Trophoblast cell (in vitro differentiated cells and primary cell): Measurements from ENCODE around the gene ADCY2.

Source experiments
- DNase-seq, 2 donors: peaks; one replicate each; pipeline ENCODE4 v3.0.0-alpha.2; 2016
- H2AFZ ChIP-seq: 2 replicates; pipeline ENCODE4 v1.6.1; 2013; ENCODE audit warnings: low read length, moderate library complexity, mild to moderate bottlenecking; ENCODE audit not compliant: insufficient read depth, poor library complexity
- H2AK5ac ChIP-seq: 2 replicates; pipeline ENCODE4 v1.6.1; 2013; ENCODE audit warnings: mild to moderate bottlenecking, low read length
- H2BK120ac ChIP-seq: 2 replicates; pipeline ENCODE4 v1.6.1; 2013; ENCODE audit warnings: low read length, mild to moderate bottlenecking, moderate library complexity; ENCODE audit not compliant: insufficient read depth, poor library complexity
- H2BK12ac ChIP-seq: 2 replicates; pipeline ENCODE4 v1.6.1; 2013; ENCODE audit warnings: mild to moderate bottlenecking, low read length, moderate library complexity
- H2BK5ac ChIP-seq: 2 replicates; pipeline ENCODE4 v1.6.1; 2013; ENCODE audit warnings: low read length, low read depth, moderate library complexity, mild to moderate bottlenecking; ENCODE audit not compliant: poor library complexity
- H3K14ac ChIP-seq: 2 replicates; pipeline ENCODE4 v1.6.1; 2013; ENCODE audit warnings: mild to moderate bottlenecking, low read length
- H3K18ac ChIP-seq: 2 replicates; pipeline ENCODE4 v1.6.1; 2013; ENCODE audit warnings: mild to moderate bottlenecking, low read length
- H3K23ac ChIP-seq: 2 replicates; pipeline ENCODE4 v1.6.1; 2013; ENCODE audit warnings: low read length
- H3K27ac ChIP-seq: 2 replicates; pipeline ENCODE4 v1.5.1; 2013; ENCODE audit warnings: low read depth, mild to moderate bottlenecking, inconsistent platforms, low read length, moderate library complexity
- H3K27me3 ChIP-seq: 2 replicates; pipeline ENCODE4 v1.6.1; 2013; ENCODE audit warnings: inconsistent platforms, mild to moderate bottlenecking, low read length, moderate library complexity; ENCODE audit not compliant: insufficient read depth
- H3K36me3 ChIP-seq, 2 experiments: 1 replicate in 1 of 2; 2 replicates in 1 of 2; pipeline ENCODE4 v1.6.1; 2013; ENCODE audit warnings: low read length in 2 of 2, mild to moderate bottlenecking in 2 of 2, moderate library complexity in 1 of 2; ENCODE audit not compliant: insufficient read depth in 2 of 2, control insufficient read depth in 1 of 2
- H3K4ac ChIP-seq: 2 replicates; pipeline ENCODE4 v1.6.1; 2013; ENCODE audit warnings: low read depth, mild to moderate bottlenecking, low read length, moderate library complexity
- H3K4me1 ChIP-seq, 2 experiments: 1 replicate in 1 of 2; 2 replicates in 1 of 2; pipeline ENCODE4 v1.6.1; 2013; ENCODE audit warnings: low read length in 2 of 2, mild to moderate bottlenecking in 2 of 2, moderate library complexity in 1 of 2; ENCODE audit not compliant: insufficient read depth in 2 of 2, control insufficient read depth in 1 of 2
- H3K4me2 ChIP-seq: 2 replicates; pipeline ENCODE4 v1.6.1; 2013; ENCODE audit warnings: inconsistent platforms, mild to moderate bottlenecking, low read length, moderate library complexity
- H3K4me3 ChIP-seq: 2 replicates; pipeline ENCODE4 v1.5.1; 2013; ENCODE audit warnings: mild to moderate bottlenecking, low read depth, low read length, inconsistent platforms
- H3K79me1 ChIP-seq: one replicate; pipeline ENCODE4 v1.6.1; 2013; ENCODE audit warnings: low read length
- H3K79me2 ChIP-seq: 2 replicates; pipeline ENCODE4 v1.6.1; 2013; ENCODE audit warnings: low read length, mild to moderate bottlenecking; ENCODE audit not compliant: control insufficient read depth, insufficient read depth, poor library complexity
- H3K9ac ChIP-seq: 2 replicates; pipeline ENCODE4 v1.6.1; 2013; ENCODE audit warnings: mild to moderate bottlenecking, low read length
- H3K9me3 ChIP-seq: 2 replicates; pipeline ENCODE4 v1.6.1; 2013; ENCODE audit warnings: low read depth, mild to moderate bottlenecking, control low read depth, inconsistent platforms, low read length; ENCODE audit not compliant: insufficient read depth
- H4K12ac ChIP-seq: 2 replicates; pipeline ENCODE4 v1.6.1; 2013; ENCODE audit warnings: low read depth, mild to moderate bottlenecking, low read length, moderate library complexity
- H4K8ac ChIP-seq: 2 replicates; pipeline ENCODE4 v1.6.1; 2013; ENCODE audit warnings: low read depth, mild to moderate bottlenecking, low read length, moderate library complexity
- H4K91ac ChIP-seq: one replicate; pipeline ENCODE4 v1.6.1; 2013; ENCODE audit warnings: low read depth, mild to moderate bottlenecking, low read length, moderate library complexity
- WGBS: extraction: QIAGEN DNeasy Blood & Tissue Kit; methylation state at CpG from one replicate; pipeline ENCODE4 v1.1.7; 2013; ENCODE audit warnings: missing lambda C conversion rate; ENCODE audit not compliant: insufficient read length, insufficient coverage; ENCODE audit errors: extremely low coverage; 5-methylcytosine and 5-hydroxymethylcytosine counted together

The ADCY2 gene

GRCh38 chr5:7787770-7788169 lies 391.8 kb downstream of the ADCY2 start:
- no peak overlapping the region for H3K27ac ChIP-seq
- no peak overlapping the region for H2BK5ac ChIP-seq
- H2AK5ac ChIP-seq = no peak overlapping the region
- no peak overlapping the region for H2BK120ac ChIP-seq
- H3K9ac ChIP-seq = no peak overlapping the region
- no peak overlapping the region for H3K4ac ChIP-seq
- no peaks in the 10 kb centered on the region for H3K36me3 ChIP-seq
- H4K8ac ChIP-seq = no peak overlapping the region
- WGBS = no CpG with 5 or more reads among the region's 3 CpGs
- H2AFZ ChIP-seq = no peak overlapping the region
- H3K4me1 ChIP-seq = no peaks in the 10 kb centered on the region
- H4K12ac ChIP-seq = no peak overlapping the region
- DNase-seq = no peak
- no peak overlapping the region for H3K14ac ChIP-seq
- H3K18ac ChIP-seq = no peak overlapping the region
- H3K9me3 ChIP-seq = peaks cover 4% of the 10 kb centered on the region
- no peaks in the 10 kb centered on the region for H3K79me2 ChIP-seq
- H3K4me2 ChIP-seq = no peak overlapping the region
- H3K23ac ChIP-seq = no peak overlapping the region
- no peak overlapping the region for H2BK12ac ChIP-seq
- no peaks in the 10 kb centered on the region for H3K27me3 ChIP-seq
- no peak overlapping the region for H3K4me3 ChIP-seq
- H3K79me1 ChIP-seq = no peaks in the 10 kb centered on the region
- no peak overlapping the region for H4K91ac ChIP-seq

- Histone ChIP-seq H3K4ac (no peak overlapping the region), H3K4me1 (no peaks in the 10 kb centered on the region), H3K4me2 (no peak overlapping the region), H3K18ac (no peak overlapping the region), H4K91ac (no peak overlapping the region), H2BK12ac (no peak overlapping the region), H4K8ac (no peak overlapping the region), H3K27me3 (no peaks in the 10 kb centered on the region), H3K79me1 (no peaks in the 10 kb centered on the region), H3K79me2 (no peaks in the 10 kb centered on the region), H2BK5ac (no peak overlapping the region), H3K36me3 (no peaks in the 10 kb centered on the region), H4K12ac (no peak overlapping the region), H2AFZ (no peak overlapping the region), H3K27ac (no peak overlapping the region), H3K4me3 (no peak overlapping the region), H2BK120ac (no peak overlapping the region), H3K9me3 (peaks cover 6% of the 10 kb centered on the region), H2AK5ac (no peak overlapping the region), H3K23ac (no peak overlapping the region), H3K14ac (no peak overlapping the region), H3K9ac (no peak overlapping the region)
- no peak for DNase-seq
- no CpG with 5 or more reads among the region's 7 CpGs for WGBS
These were observed 393.6 kb downstream of the ADCY2 start for GRCh38 chr5:7789567-7789966.

GRCh38 chr5:7793895-7794294 lies 398.0 kb downstream of the ADCY2 start:
- no peaks in the 10 kb centered on the region for H3K27me3 ChIP-seq
- no peak overlapping the region for H2BK5ac ChIP-seq
- no peaks in the 10 kb centered on the region for H3K79me2 ChIP-seq
- no peak overlapping the region for H3K4ac ChIP-seq
- no peak overlapping the region for H4K91ac ChIP-seq
- no peak overlapping the region for H2AK5ac ChIP-seq
- H4K12ac ChIP-seq = no peak overlapping the region
- no peak overlapping the region for H3K18ac ChIP-seq
- no peak overlapping the region for H3K4me2 ChIP-seq
- peak; percentile 28 to 69 for DNase-seq
- no peak overlapping the region for H4K8ac ChIP-seq
- no peak overlapping the region for H3K27ac ChIP-seq
- H3K36me3 ChIP-seq = no peaks in the 10 kb centered on the region
- no peak overlapping the region for H2BK12ac ChIP-seq
- H2AFZ ChIP-seq = no peak overlapping the region
- no peaks in the 10 kb centered on the region for H3K79me1 ChIP-seq
- H3K4me3 ChIP-seq = no peak overlapping the region
- no peaks in the 10 kb centered on the region for H3K4me1 ChIP-seq
- peaks cover 4% of the 10 kb centered on the region for H3K9me3 ChIP-seq
- no peak overlapping the region for H2BK120ac ChIP-seq
- WGBS = no CpG with 5 or more reads among the region's 5 CpGs
- H3K14ac ChIP-seq = no peak overlapping the region
- H3K23ac ChIP-seq = no peak overlapping the region
- no peak overlapping the region for H3K9ac ChIP-seq

DNA sequence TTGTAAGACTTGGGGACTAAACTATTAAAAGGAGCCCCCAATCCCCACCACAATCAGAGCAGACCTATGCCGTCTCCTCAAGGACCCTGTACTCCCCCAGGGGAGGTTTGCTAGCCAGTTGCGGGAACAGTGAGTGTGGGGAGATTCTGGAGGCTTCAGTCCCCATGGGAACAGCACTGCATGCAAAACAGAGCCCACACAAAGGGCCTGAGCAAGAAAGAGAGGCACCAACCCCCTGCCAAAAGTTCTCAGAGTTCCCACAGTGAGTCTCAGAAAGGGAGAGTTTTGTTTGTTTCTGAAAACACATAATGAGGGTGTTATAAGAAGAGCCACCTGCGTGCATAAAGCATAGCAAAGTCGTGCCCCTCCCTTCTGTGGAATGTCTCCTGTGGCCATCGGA lies 398.4 kb downstream of the ADCY2 start:
- no peak overlapping the region for H2AK5ac ChIP-seq
- H3K79me1 ChIP-seq = no peaks in the 10 kb centered on the region
- no peaks in the 10 kb centered on the region for H3K4me1 ChIP-seq
- H3K9ac ChIP-seq = no peak overlapping the region
- H3K4me2 ChIP-seq = no peak overlapping the region
- no peaks in the 10 kb centered on the region for H3K27me3 ChIP-seq
- H3K27ac ChIP-seq = no peak overlapping the region
- H2BK12ac ChIP-seq = no peak overlapping the region
- no peak overlapping the region for H3K18ac ChIP-seq
- no peaks in the 10 kb centered on the region for H3K79me2 ChIP-seq
- no peak overlapping the region for H2AFZ ChIP-seq
- no peak overlapping the region for H3K4me3 ChIP-seq
- peaks cover 4% of the 10 kb centered on the region for H3K9me3 ChIP-seq
- no peak overlapping the region for H2BK120ac ChIP-seq
- no peak overlapping the region for H3K23ac ChIP-seq
- no peak overlapping the region for H4K12ac ChIP-seq
- WGBS = no CpG with 5 or more reads among the region's 5 CpGs
- no peak overlapping the region for H2BK5ac ChIP-seq
- no peak for DNase-seq
- no peak overlapping the region for H3K14ac ChIP-seq
- no peak overlapping the region for H3K4ac ChIP-seq
- H4K91ac ChIP-seq = no peak overlapping the region
- no peak overlapping the region for H4K8ac ChIP-seq
- no peaks in the 10 kb centered on the region for H3K36me3 ChIP-seq
